Skin epidermis (tissue), 12 donors: ENCODE results near the gene SASH1.

Experiments
- H3K27ac ChIP-seq, 21 experiments: fragments of 200-600 bp; sonication (generic) in 11 of 21; one replicate each; pipeline ENCODE4 v1.5.0; 2020; ENCODE audit warnings: mild to moderate bottlenecking in 3 of 21, inconsistent platforms in 2 of 21, moderate library complexity in 2 of 21
- H3K4me3 ChIP-seq, 7 experiments: fragments of 200-600 bp; sonication (generic) in 2 of 7; one replicate each; pipeline ENCODE4 v1.5.0; 2020; ENCODE audit warnings: inconsistent platforms in 2 of 7, mild to moderate bottlenecking in 2 of 7, moderate library complexity in 1 of 7

Gene SASH1

DNA sequence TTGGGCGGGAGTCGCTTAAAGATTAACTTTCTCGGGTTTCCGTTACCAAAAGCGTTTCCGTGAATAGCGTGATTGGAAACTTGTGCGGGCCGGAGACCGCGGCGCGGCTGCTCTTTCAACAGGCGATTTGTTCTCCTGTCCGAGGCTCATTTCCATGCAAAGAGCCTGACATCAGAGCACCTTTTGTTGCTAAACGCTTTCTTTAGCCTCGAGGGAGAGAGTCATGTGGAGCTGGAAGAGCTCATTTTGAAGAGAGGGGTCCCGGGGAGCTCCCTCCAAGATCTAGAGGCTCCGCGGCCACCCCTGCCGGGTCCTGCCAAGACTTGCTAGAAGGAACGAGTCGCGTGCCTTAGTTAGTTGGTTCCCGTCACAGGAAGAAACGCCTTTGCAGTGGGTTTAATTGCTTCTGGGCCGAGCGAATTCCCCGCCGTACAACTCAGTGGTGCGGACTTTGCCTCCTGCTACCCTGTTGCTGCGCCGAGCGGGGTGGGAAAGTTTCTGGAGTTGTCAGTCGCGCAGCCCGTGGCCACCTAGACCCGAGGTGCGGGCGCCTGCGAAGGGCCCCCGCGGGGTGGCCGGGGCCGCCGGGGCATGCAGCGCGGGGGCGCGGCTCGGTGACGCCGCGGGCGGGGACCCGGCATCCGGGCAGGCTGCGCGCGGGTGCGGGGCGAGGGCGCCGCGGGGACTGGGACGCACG lies at the start of gene SASH1:
Gene SASH1 (plus strand): TSS at position 489 of the 697 bp plus-strand sequence. CDS start 230 bp downstream, outside the sequence.
- peak within 1 kb of the TSS; percentile 45 to 77 (median 58) for H3K4me3 ChIP-seq
- H3K27ac ChIP-seq = peak within 1 kb of the TSS; percentile 58 to 96 (median 87)

- Histone ChIP-seq H3K4me3 (no peak overlapping the region), H3K27ac (no peak overlapping the region)
These were observed 49.2 kb upstream of the SASH1 start for GRCh38 chr6:148293181-148293995.

GRCh38 chr6:148294059-148294458 lies 48.6 kb upstream of the SASH1 start:
- Histone ChIP-seq H3K4me3 (no peak overlapping the region), H3K27ac (no peak overlapping the region)

DNA sequence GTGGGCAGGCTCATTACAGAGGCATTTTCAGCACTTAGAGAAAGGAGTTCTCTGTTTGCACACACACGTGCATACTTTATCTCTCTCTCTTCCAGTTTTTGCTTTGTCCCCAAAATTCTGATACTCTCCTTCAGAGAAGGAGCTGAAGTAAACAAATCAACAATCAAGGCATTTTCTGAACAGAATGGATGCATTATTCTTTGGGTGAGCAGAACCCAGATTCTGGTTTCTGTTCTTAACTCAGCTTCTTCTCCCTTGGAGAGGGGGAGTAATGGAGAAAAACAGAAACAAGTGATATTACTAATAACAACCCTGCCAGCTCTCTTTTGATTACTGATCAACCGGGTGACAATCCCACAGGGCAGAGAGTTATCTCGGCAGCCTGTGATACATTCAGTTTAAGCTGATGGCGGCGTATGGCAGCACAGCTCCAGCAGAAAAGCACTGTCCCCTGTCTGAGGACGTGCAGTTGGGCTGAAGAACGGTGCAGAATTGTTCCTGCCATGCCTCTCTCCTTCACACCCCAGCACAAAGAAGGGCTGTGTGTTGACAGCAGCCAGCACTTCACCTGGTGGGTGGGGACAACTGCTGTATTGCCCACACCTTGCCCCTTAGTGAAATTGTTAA lies 47.3 kb upstream of the SASH1 start:
- no peak overlapping the region for H3K27ac ChIP-seq
- no peak overlapping the region for H3K4me3 ChIP-seq

DNA sequence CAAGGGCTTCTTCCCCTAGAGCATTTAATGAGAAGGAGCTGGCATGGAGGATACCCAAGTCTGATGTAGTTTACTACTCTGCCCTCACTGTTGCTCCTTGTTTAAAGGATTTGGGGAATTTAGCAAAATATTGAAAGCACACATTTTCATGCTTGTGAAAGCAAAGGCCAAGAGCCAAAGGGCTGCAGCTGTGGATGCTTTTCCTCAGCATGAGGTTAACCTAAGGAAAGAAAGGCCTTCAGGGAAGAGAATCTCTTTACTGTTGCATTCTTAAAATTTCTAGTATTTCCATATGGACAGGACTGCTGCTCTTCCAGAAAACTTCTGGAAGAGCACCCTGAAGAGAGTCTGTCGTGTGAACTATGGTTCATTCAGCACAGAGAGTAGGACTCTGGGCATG lies 45.9 kb upstream of the SASH1 start:
- H3K27ac ChIP-seq = no peak overlapping the region

GRCh38 chr6:148298683-148299082 lies 44.0 kb upstream of the SASH1 start:
- H3K27ac ChIP-seq = no peak overlapping the region
- no peak overlapping the region for H3K4me3 ChIP-seq

More for the DNA sequence above, 45.9 kb upstream of the SASH1 start:
- no peak overlapping the region for H3K4me3 ChIP-seq

DNA sequence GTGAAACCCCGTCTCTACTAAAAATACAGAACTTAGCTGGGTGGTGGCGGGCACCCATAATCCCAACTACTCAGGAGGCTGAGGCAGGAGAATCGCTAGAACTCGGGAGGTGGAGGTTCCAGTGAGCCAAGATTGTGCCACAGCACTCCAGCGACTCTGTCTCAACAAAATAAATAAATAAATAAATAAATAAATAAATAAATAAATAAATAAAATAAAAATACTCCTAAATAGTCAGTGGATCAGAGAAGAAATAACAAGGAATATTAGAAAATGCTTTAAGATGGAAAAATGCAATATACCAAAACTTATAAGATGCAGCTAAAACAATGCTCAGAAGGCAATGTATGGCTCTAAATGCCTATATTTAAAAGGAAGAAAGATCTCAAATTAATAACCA lies 39.0 kb upstream of the SASH1 start:
- Histone ChIP-seq H3K4me3 (no peak overlapping the region), H3K27ac (no peak overlapping the region)

- no peak overlapping the region for H3K4me3 ChIP-seq
- H3K27ac ChIP-seq = peak overlapping the region in 1 of 21 experiments; percentile 7
These were observed 37.7 kb upstream of the SASH1 start for GRCh38 chr6:148304976-148305375.

DNA sequence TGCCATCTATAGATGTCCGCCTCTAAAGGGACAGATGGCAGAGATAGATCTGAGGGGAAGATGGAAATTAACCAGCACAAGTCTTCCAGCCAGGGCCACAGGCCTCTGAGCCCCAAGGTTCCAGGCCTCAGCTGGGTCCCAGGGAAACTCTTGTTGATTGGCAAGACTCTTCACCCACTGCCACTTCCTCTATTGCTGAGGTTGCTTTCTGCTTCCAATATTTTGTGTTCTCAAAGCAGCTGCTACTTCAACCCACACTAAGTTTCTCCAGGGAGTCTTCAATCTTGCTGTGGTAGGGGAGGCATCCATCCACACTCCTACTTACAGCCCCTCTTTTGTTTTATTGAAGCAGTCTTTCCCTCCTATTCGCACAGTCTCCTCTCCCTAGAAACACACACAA lies 36.4 kb upstream of the SASH1 start:
- H3K4me3 ChIP-seq = no peak overlapping the region
- H3K27ac ChIP-seq = peak overlapping the region in 1 of 21 experiments; percentile 5

GRCh38 chr6:148307405-148307804 lies 35.2 kb upstream of the SASH1 start:
- peak overlapping the region in 5 of 21 experiments; percentile 30 to 69 (median 58) for H3K27ac ChIP-seq
- H3K4me3 ChIP-seq = no peak overlapping the region

GRCh38 chr6:148309301-148309700 lies 33.3 kb upstream of the SASH1 start:
- Histone ChIP-seq H3K27ac (peak overlapping the region in 1 of 21 experiments; percentile 19), H3K4me3 (no peak overlapping the region)

DNA sequence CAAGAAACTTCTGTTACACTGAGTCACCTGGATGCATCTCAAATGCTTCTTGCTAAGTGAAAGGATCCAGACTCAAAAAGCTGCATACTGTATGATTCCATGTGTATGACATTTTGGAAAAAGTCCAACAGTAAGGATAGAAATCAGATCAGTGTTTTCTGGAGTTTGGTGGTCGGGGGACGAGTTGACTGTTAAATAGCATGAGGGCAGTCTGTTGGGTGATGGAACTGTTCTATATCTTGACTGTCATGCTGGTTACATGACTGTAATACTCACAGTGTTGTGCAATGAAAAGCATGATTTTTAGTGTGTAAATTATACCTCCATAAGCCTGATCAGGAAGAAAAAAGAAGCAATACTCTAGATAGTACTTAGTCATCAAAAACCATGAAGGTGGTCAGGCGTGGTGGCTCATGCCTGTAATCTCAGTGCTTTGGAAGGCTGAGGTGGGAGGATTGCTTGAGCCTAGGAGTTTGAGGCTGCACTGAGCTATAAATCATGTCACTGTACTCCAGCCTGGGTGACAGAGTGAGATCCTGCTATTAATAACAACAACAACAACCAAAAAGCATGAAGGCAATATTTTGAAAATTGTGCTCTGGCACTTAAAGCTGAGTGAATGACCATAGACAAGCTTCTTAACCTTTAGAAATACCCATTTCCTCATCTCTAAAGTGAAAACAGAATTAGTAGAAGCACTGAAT lies 30.5 kb upstream of the SASH1 start:
- Histone ChIP-seq H3K27ac (no peak overlapping the region), H3K4me3 (no peak overlapping the region)

DNA sequence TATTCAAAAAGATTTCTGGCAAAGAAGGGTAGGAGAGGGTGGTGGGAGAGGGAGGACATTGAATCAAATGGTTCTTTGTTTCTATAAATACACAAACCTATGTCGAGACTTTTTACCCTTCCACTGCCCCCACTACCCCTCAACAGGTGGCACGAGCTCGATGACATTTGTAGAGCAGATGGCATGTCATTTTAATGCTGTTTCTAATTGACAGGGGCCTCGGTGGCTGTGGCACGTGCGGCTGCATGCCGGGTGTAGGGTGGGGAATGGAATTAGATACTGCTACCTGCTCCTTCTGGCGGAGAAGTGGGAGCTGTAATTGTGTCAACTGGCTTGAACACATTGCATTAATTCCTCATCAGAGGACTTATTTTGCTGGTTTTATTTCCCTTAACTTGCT lies 29.1 kb upstream of the SASH1 start:
- H3K27ac ChIP-seq = no peak overlapping the region

DNA sequence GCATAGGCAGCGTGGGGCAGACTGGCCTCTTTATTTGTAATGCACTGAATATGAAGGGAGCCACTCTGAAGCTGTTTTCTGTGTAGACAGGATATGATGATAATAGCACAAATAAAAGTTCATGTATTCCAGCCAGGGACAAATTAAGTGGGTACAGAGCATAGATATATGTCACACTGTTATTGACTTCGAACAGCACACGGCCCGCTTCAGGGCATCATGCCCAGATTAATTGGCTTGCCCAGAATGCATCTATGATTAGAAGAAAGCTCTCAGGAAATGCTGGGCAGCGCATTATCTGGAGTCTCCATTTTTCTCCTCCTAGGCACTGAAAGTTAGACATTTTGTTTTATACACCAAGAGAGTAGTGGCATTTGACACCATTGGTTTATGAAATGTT lies 26.3 kb upstream of the SASH1 start:
- no peak overlapping the region for H3K4me3 ChIP-seq
- no peak overlapping the region for H3K27ac ChIP-seq

More for the DNA sequence above, 29.1 kb upstream of the SASH1 start:
- no peak overlapping the region for H3K4me3 ChIP-seq

DNA sequence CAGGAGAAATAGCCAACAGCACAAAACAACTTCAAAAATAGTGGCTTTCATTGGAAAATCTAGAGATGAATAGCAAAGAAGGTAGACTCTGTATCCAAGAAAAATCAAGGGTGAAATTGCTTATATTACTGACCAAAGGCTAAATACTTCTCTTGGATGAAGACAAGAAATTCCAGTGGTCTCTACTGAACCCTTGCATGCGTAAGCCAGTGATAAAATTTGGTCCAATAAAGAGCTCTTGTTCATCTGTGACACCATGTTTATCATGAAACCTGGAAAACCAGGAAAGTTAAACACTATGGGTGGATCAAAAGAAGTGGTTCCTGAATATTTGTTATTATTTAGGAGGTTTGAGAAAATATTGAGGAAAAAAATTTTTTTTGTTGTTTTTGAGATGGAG lies 25.6 kb upstream of the SASH1 start:
- Histone ChIP-seq H3K4me3 (no peak overlapping the region), H3K27ac (no peak overlapping the region)

DNA sequence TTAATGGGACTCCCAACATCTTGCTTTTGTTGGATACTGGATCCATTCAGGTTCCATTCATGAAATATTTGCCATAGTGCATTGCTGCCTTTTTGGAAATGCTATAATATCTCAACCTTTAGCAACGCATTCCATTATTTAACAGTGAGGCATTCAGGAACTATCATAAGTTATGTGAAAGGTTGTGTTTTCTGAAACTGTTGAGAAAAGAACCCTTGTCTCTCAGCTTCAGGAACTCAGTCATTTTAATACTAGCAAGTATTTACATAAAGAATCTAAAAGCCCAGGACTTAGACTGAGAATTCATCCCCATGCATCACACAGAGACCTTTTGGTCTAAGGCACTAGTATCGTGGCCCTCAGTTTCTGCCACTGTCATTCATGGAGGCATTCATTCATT lies 24.9 kb upstream of the SASH1 start:
- H3K27ac ChIP-seq = no peak overlapping the region
- H3K4me3 ChIP-seq = no peak overlapping the region

GRCh38 chr6:148322704-148323103 lies 19.9 kb upstream of the SASH1 start:
- H3K27ac ChIP-seq = no peak overlapping the region
- no peak overlapping the region for H3K4me3 ChIP-seq

DNA sequence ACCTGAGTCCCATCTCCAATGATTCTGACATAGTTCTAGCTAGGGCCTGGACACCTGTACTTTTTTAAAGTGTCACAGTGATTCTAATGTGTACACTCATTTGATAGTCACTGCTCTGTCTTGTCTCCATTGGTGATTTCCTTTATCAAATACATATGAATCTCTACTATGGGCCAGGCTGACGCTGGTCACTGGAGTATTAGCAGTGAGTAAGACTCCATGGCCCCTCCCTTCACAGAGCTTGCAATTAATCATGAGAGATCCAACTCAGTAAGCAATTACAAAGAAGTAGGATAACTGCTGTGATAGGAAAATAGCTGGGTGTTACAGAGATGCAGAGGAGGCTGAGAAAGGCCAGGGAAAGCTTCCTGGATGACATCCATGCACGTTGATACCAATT lies 19.3 kb upstream of the SASH1 start:
- no peak overlapping the region for H3K4me3 ChIP-seq
- no peak overlapping the region for H3K27ac ChIP-seq

DNA sequence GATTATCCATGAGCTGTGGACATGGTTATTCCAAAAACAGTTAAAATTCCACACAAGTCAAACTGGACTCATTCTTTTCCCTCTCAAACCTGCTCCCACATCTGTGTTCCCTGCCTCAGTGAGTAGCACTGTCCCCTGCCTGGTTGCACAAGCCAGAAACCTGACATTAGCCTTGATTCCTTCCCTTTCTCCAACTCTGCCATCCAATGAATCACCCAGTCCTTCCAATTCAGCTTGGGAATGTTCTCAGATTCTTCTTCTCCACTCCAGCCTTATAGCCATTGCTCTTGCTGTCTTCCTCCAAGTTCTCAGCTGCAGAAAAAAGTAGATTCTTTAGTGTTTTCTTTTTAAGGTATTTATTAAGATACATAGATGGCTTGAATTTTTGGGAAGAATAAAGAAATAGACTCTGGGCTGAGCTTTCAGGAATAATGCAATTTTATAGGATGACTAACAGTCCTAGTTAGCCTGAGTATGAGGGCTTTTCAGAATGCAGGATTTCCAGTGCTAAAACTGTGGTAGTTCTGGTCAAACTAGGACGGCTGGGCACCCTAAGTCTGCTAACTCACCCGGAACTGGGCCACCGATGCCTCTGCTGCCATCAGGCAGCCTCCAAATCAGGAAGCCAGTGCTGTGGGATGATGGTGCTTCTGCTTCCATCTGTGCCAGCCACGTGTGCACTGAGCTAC lies 18.2 kb upstream of the SASH1 start:
- Histone ChIP-seq H3K4me3 (no peak overlapping the region), H3K27ac (peak overlapping the region in 5 of 21 experiments; percentile 5 to 29 (median 17))
